GM12878 (cell line): Measurements from ENCODE around the gene FAM222B. TPM values are rescaled to one million over a fixed set of nuclear protein-coding genes. Genes with fewer than 3 reads are reported as not detected.
A peak's percentile ranks its signal among the peaks of the same experiment; 100 is the strongest.

Experiments
- ATAC-seq: fragments of 200-7000 bp; cut with Tn5 transposase; 3 replicates; pipeline ENCODE4 v1.9.1; 2020; ENCODE audit warnings: mild to moderate bottlenecking, moderate library complexity
- BruUV-seq: library from RNA; stranded (reverse); fragments of 400-500 nt; replicated peaks from 2 replicates; lab custom pipeline; 2021; lab: Mats Ljungman, UMichigan
- CTCF ChIA-PET: fragments of 300-600 bp; sonication (Branson Sonifier 250); formaldehyde crosslinking; extraction: SDS; loops from one replicate; lab custom pipeline; 2021; ENCODE audit warnings: inconsistent platforms; lab: Yijun Ruan, JAX
- POLR2A ChIA-PET: fragments of 350-600 bp; formaldehyde crosslinking; extraction: SDS; loops from one replicate; lab custom pipeline; 2021; ENCODE audit warnings: inconsistent platforms; lab: Charles Lee
- RAD21 ChIA-PET: fragments of 300-600 bp; sonication (Branson Sonifier 250); formaldehyde crosslinking; loops from one replicate; lab custom pipeline; 2023; ENCODE audit warnings: antibody characterized with exemption; ENCODE audit not compliant: unreplicated experiment; lab: Charles Lee
- SMC1A ChIA-PET: fragments of 300-600 bp; sonication (Branson Sonifier 250); formaldehyde crosslinking; loops from one replicate; lab custom pipeline; 2023; ENCODE audit not compliant: unreplicated experiment, uncharacterized antibody; lab: Charles Lee
- DNase-seq: peaks from one replicate; pipeline ENCODE4 v3.0.0-alpha.2; 2011; ENCODE audit warnings: low read depth, low spot score
- FAIRE-seq: peaks from 3 replicates; lab custom pipeline; 2011; peaks lifted over from hg19 to GRCh38; lab: Jason Lieb, UNC
- H2AFZ ChIP-seq: 2 replicates; pipeline ENCODE4 v1.6.0; 2011; ENCODE audit warnings: low read depth, low read length, control low read depth; ENCODE audit not compliant: control insufficient read depth
- H3K27ac ChIP-seq: 2 replicates; pipeline ENCODE4 v1.5.1; 2011; ENCODE audit warnings: control low read depth; ENCODE audit not compliant: control insufficient read depth, insufficient read depth
- H3K27me3 ChIP-seq, 2 experiments: replicated peaks in 1 of 2; 2 replicates each; pipeline versions ENCODE4 v1.6.0 to v1.6.1; 2011; ENCODE audit warnings: low read length in 1 of 2; ENCODE audit not compliant: control insufficient read depth in 2 of 2, insufficient read depth in 2 of 2
- H3K36me3 ChIP-seq, 2 experiments: 2 replicates each; pipeline ENCODE4 v1.5.1; 2011; ENCODE audit warnings: low read length in 1 of 2; ENCODE audit not compliant: control insufficient read depth in 2 of 2, insufficient read depth in 2 of 2
- H3K4me1 ChIP-seq: 2 replicates; pipeline ENCODE4 v1.6.1; 2011; ENCODE audit warnings: mild to moderate bottlenecking, low read length, moderate library complexity, mixed read lengths; ENCODE audit not compliant: control insufficient read depth, insufficient read depth
- H3K4me2 ChIP-seq: 2 replicates; pipeline ENCODE4 v1.6.0; 2011; ENCODE audit warnings: control low read depth; ENCODE audit not compliant: control insufficient read depth, insufficient read depth
- H3K4me3 ChIP-seq: fragments of 200-600 bp; sonication (generic); 2 replicates; pipeline ENCODE4 v1.5.1; 2016
- H3K79me2 ChIP-seq: 2 replicates; pipeline ENCODE4 v1.6.0; 2011; ENCODE audit warnings: low read length; ENCODE audit not compliant: control insufficient read depth, insufficient read depth
- H3K9ac ChIP-seq: 2 replicates; pipeline ENCODE4 v1.8.0; 2011; ENCODE audit warnings: low read length, control low read depth, mixed read lengths; ENCODE audit not compliant: control insufficient read depth, insufficient read depth
- H3K9me3 ChIP-seq: replicated peaks from 3 replicates; pipeline ENCODE4 v1.5.1; 2011; ENCODE audit warnings: mild to moderate bottlenecking, low read length; ENCODE audit not compliant: control insufficient read depth, insufficient read depth
- H4K20me1 ChIP-seq: 2 replicates; pipeline ENCODE4 v1.6.0; 2011; ENCODE audit not compliant: control insufficient read depth, insufficient read depth
- BACH1 ChIP-seq: fragments of 450-650 bp; IDR thresholded peaks from 2 replicates; pipeline ENCODE4 v1.6.1; 2017; ENCODE audit warnings: mild to moderate bottlenecking, borderline replicate concordance
- BCLAF1 ChIP-seq: fragments of 450-650 bp; IDR thresholded peaks from 2 replicates; pipeline ENCODE4 v1.6.1; 2017; ENCODE audit warnings: antibody characterized with exemption, mild to moderate bottlenecking, moderate library complexity
- BMI1 ChIP-seq: fragments of 450-650 bp; IDR thresholded peaks from 2 replicates; pipeline ENCODE4 v1.6.1; 2016; ENCODE audit warnings: mild to moderate bottlenecking, moderate library complexity, borderline replicate concordance
- EED ChIP-seq: sonication (generic); IDR thresholded peaks from 2 replicates; pipeline ENCODE4 v1.6.1; 2016; ENCODE audit warnings: antibody characterized with exemption, low read depth
- IKZF1 ChIP-seq: fragments of 450-650 bp; conservative IDR thresholded peaks from 2 replicates; pipeline ENCODE4 v1.6.1; 2017; ENCODE audit warnings: antibody characterized with exemption, mild to moderate bottlenecking
- IKZF2 ChIP-seq, 2 experiments: fragments of 450-650 bp; IDR thresholded peaks; 2 replicates each; pipeline ENCODE4 v1.6.1; 2017; ENCODE audit warnings: mild to moderate bottlenecking in 2 of 2, moderate library complexity in 2 of 2
- MYC ChIP-seq: IDR thresholded peaks from 2 replicates; pipeline ENCODE4 v1.6.1; 2011; ENCODE audit warnings: mild to moderate bottlenecking, low read length, moderate library complexity, inconsistent platforms; ENCODE audit not compliant: insufficient read depth, insufficient replicate concordance, insufficient read length, severe bottlenecking
- NFYB ChIP-seq: IDR thresholded peaks from 2 replicates; pipeline ENCODE4 v1.6.1; 2011; ENCODE audit warnings: low read depth, mild to moderate bottlenecking, low read length, improper control_type of control experiment, moderate library complexity; ENCODE audit not compliant: insufficient read depth
- NR2F1 ChIP-seq: fragments of 450-650 bp; conservative IDR thresholded peaks from 2 replicates; pipeline ENCODE4 v1.6.1; 2017; ENCODE audit warnings: mild to moderate bottlenecking
- POLR2AphosphoS2 ChIP-seq: IDR thresholded peaks from 2 replicates; pipeline ENCODE4 v1.6.1; 2011; ENCODE audit warnings: low read depth, mild to moderate bottlenecking, low read length, improper control_type of control experiment, moderate library complexity
- POLR2AphosphoS5 ChIP-seq: IDR thresholded peaks from 2 replicates; pipeline ENCODE4 v1.6.1; 2011; ENCODE audit warnings: mild to moderate bottlenecking, low read length, inconsistent platforms
- SUPT20H ChIP-seq: IDR thresholded peaks from 2 replicates; pipeline ENCODE4 v1.6.1; 2011; ENCODE audit warnings: low read depth, mild to moderate bottlenecking, low read length, moderate library complexity, borderline replicate concordance; ENCODE audit not compliant: control insufficient read depth
- TCF3 ChIP-seq: IDR thresholded peaks from 2 replicates; pipeline ENCODE4 v1.6.1; 2012; ENCODE audit warnings: low read depth, mild to moderate bottlenecking, low read length, borderline replicate concordance; ENCODE audit not compliant: insufficient read depth
- YY1 ChIP-seq: IDR thresholded peaks from 2 replicates; pipeline ENCODE4 v1.6.1; 2011; ENCODE audit warnings: low read depth, mild to moderate bottlenecking, low read length
- ZNF687 ChIP-seq: fragments of 450-650 bp; IDR thresholded peaks from 2 replicates; pipeline ENCODE4 v1.6.1; 2017; ENCODE audit warnings: mild to moderate bottlenecking, moderate library complexity
- WGBS: methylation state at CpG from one replicate; pipeline ENCODE4 v1.1.6; 2016; ENCODE audit warnings: low lambda C conversion rate; ENCODE audit not compliant: insufficient replicate concordance, insufficient coverage; ENCODE audit errors: missing lambda C conversion rate; 5-methylcytosine and 5-hydroxymethylcytosine counted together
- in situ Hi-C: fragments of 300-500 bp; cut with MboI; formaldehyde crosslinking; loops from 9 replicates; pipeline ENCODE4 v1.14.3; 2018; ENCODE audit warnings: mixed read lengths
- intact Hi-C: fragments of 100-400 bp; cut with micrococcal nuclease; formaldehyde crosslinking; loops from one replicate; pipeline ENCODE4 v1.14.2; 2022; ENCODE audit not compliant: unreplicated experiment
- polyA plus RNA-seq, 11 experiments: library from polyadenylated mRNA; depleted of rRNA in 4 of 11; unstranded in 6 of 11; stranded (reverse) in 5 of 11; fragments of >200 nt; fragmentation: Nextera tagmentation in 4 of 11; fragmentation: Illumina TruSeq in 1 of 11; extraction: Ambion mirVana in 4 of 11; extraction: Trizol in 1 of 11; gene quantifications; 1 replicate in 1 of 11; 2 replicates in 10 of 11; pipeline versions ENCODE4 v1.2.1 to v1.2.3, GENCODE V29; 2011 to 2016; ENCODE audit warnings: inconsistent platforms in 2 of 11, missing spikeins in 2 of 11, low read depth in 1 of 11
- total RNA-seq, 4 experiments: library from RNA; depleted of rRNA in 3 of 4; stranded (reverse); fragments of >200 nt in 3 of 4; fragmentation: Illumina TruSeq in 1 of 4; extraction: Trizol in 1 of 4; gene quantifications; 2 replicates each; pipeline versions ENCODE4 v1.2.1 to v1.2.3, GENCODE V29; 2013 to 2021

FAM222B gene
- total and polyA plus RNA-seq, 10 of the 15 experiments (the other 5 are each of a cell fraction or from before 2014, with no cell fraction given), result 2.8 to 18.3 (median 6.4) TPM

GRCh38 chr17:28725660-28726225 lies 116.8 kb downstream of the FAM222B start:
- WGBS, result 3% methylated on average over 38 of the region's 45 CpGs
- no peaks in the 10 kb centered on the region for H3K27me3 ChIP-seq
- CTCF ChIA-PET, result interaction anchor here (1.0 to 12.6 kb wide), 22 partner anchors 14 to 391 kb away, joined by 3 to 394 read pairs (median 12); partner anchors contain the start of genes BLTP2, DHRS13, FAM222B and FLOT2
- H3K4me2 ChIP-seq, result peak overlapping the region; percentile 82
- H4K20me1 ChIP-seq, result no peaks in the 10 kb centered on the region
- H3K36me3 ChIP-seq, result peaks cover 12 to 20% of the 10 kb centered on the region in 2 experiments; a peak in 3 of 4 replicates
- SMC1A ChIA-PET, result interaction anchor here (1.1 to 11.3 kb wide), 13 partner anchors 10 to 224 kb away, joined by 3 to 326 read pairs (median 10); partner anchors contain the start of genes BLTP2, FLOT2, PROCA1 and TRAF4
- RAD21 ChIA-PET, result interaction anchor here (0.9 to 6.8 kb wide), 21 partner anchors 10 to 391 kb away, joined by 3 to 375 read pairs (median 12); partner anchors contain the start of genes BLTP2, DHRS13, FLOT2 and PHF12
- no peak for DNase-seq
- peaks cover 32% of the 10 kb centered on the region for H3K79me2 ChIP-seq
- peaks cover 23% of the 10 kb centered on the region for H3K4me1 ChIP-seq
- peak overlapping the region; percentile 74 for H3K27ac ChIP-seq
- intact Hi-C loops (loop anchor here (2.0 to 10.0 kb wide), 5 partner anchors 117 to 389 kb away; partner anchors contain the start of genes DHRS13 and FAM222B), in situ Hi-C loops (loop anchor here (25.0 kb wide), 1 partner anchor 1263 kb away; the partner anchor contains the start of gene KSR1)
- ATAC-seq, result peak; percentile 9
- no peaks in the 10 kb centered on the region for H3K9me3 ChIP-seq
- FAIRE-seq, result no peak
- BruUV-seq, result no TSS peak
- H2AFZ ChIP-seq, result no peak overlapping the region; the same call in 1 of the 2 replicates
- POLR2A ChIA-PET, result interaction anchor here (1.3 to 17.2 kb wide), 10 partner anchors 10 to 415 kb away, joined by 4 to 485 read pairs (median 8); partner anchors contain the start of genes BLTP2, PHF12, PROCA1 and SDF2
- H3K4me3 ChIP-seq, result peak overlapping the region; percentile 72
- peak overlapping the region; percentile 69 for H3K9ac ChIP-seq
- no peak for TF ChIP-seq YY1
- TF ChIP-seq BMI1, result no peak
- TF ChIP-seq TCF3, result peak; percentile 90
- peak; percentile 59 for TF ChIP-seq IKZF1
- 0 out of 2 replicates have a peak, but pooled peaks have one; percentile 32 for TF ChIP-seq NFYB
- TF ChIP-seq ZNF687, result peak; percentile 58; the same call in 1 of the 2 replicates
- TF ChIP-seq POLR2AphosphoS5, result peak; percentile 12; the same call in 1 of the 2 replicates
- TF ChIP-seq IKZF2 (IDR thresholded peaks at IDR 0.05), result no peak
- TF ChIP-seq BACH1, result peak; percentile 56; the same call in 1 of the 2 replicates
- TF ChIP-seq EED, result peak; percentile 47; the same call in 1 of the 2 replicates
- no peak for TF ChIP-seq SUPT20H
- TF ChIP-seq NR2F1, result peak; percentile 67
- peak; percentile 86 for TF ChIP-seq MYC
- TF ChIP-seq BCLAF1, result no peak
- TF ChIP-seq POLR2AphosphoS2, result peak; percentile 79; the same call in 1 of the 2 replicates
